NT2/D1 (cell line): ENCODE measurements around the gene SPATA6.

Experiments
- SUZ12 ChIP-seq: IDR thresholded peaks from 2 replicates; pipeline ENCODE4 v1.6.1; 2011; ENCODE audit not compliant: insufficient read length, insufficient read depth; ENCODE audit errors: extremely low read depth
- YY1 ChIP-seq: IDR thresholded peaks from 2 replicates; pipeline ENCODE4 v1.6.1; 2011; ENCODE audit not compliant: insufficient read length, insufficient read depth
- ZNF274 ChIP-seq: IDR thresholded peaks from 2 replicates; pipeline ENCODE4 v1.6.1; 2011; ENCODE audit warnings: mild to moderate bottlenecking, low read depth, low read length

DNA sequence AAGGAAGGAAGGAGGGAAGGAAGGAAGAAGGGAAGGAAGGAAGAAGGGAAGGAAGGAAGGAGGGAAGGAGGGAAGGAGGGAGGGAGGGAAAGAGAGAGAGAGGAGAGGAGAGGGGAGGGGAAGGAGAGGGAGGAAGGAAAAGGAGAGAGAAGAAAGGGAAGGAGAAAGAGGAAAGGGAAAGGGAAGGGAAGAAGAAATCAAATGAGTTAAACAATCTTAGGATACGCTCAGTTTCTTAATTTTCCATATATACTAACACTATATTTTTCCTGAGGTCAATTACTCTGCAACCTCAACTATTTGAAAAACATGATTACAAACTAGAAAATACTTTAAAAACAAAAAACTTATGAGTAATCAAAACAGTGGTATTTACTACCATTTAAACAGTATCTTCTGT is 53.3 kb downstream of the SPATA6 start:
- TF ChIP-seq YY1 = no peak
- TF ChIP-seq SUZ12 = no peak
- TF ChIP-seq ZNF274 = no peak
